GM21619 (cell line): ENCODE measurements around the gene RPL3.

ENCODE experiments used
- ATAC-seq: cut with Tn5 transposase; IDR thresholded peaks from one replicate; pipeline ENCODE4 v1.9.1; 2021; ENCODE audit not compliant: unreplicated experiment

Gene RPL3

GRCh38 chr22:39317775-39318506, 1.5 kb downstream of the RPL3 start:
- ATAC-seq: no peak

GRCh38 chr22:39317084-39317774, 2.2 kb downstream of the RPL3 start:
- ATAC-seq: no peak

- no peak for ATAC-seq
Measured at GRCh38 chr22:39316440-39317083, 2.9 kb downstream of the RPL3 start.

GRCh38 chr22:39315389-39315788, 4.0 kb downstream of the RPL3 start:
- ATAC-seq: no peak

GRCh38 chr22:39314251-39314971, 5.0 kb downstream of the RPL3 start:
- ATAC-seq: no peak

- no peak for ATAC-seq
Measured at GRCh38 chr22:39313258-39314001, 6.0 kb downstream of the RPL3 start.

GRCh38 chr22:39312410-39312809, 7.0 kb downstream of the RPL3 start:
- ATAC-seq: no peak

GRCh38 chr22:39311592-39312400, 7.6 kb downstream of the RPL3 start:
- ATAC-seq: no peak

GRCh38 chr22:39309881-39310714, 9.3 kb downstream of the RPL3 start:
- no peak for ATAC-seq

- ATAC-seq: no peak
Measured at GRCh38 chr22:39309364-39309861, 10.0 kb downstream of the RPL3 start.

GRCh38 chr22:39308614-39309363, 10.6 kb downstream of the RPL3 start:
- ATAC-seq: no peak

- no peak for ATAC-seq
Measured at GRCh38 chr22:39306456-39307361, 12.7 kb downstream of the RPL3 start.

GRCh38 chr22:39303892-39304671, 15.3 kb downstream of the RPL3 start:
- ATAC-seq: no peak

- ATAC-seq: no peak
Measured at GRCh38 chr22:39303358-39303757, 16.1 kb downstream of the RPL3 start.

- no peak for ATAC-seq
Measured at GRCh38 chr22:39302431-39302960, 16.9 kb downstream of the RPL3 start.

- no peak for ATAC-seq
Measured at GRCh38 chr22:39301926-39302325, 17.5 kb downstream of the RPL3 start.
